Spleen (tissue), 11 donors: ENCODE data around the gene DCTN2. TPM values are rescaled to one million over a fixed set of nuclear protein-coding genes. Genes with fewer than 3 reads are reported as not detected.

Source experiments
- DNase-seq: peaks from one replicate; pipeline ENCODE4 v3.0.0-alpha.2; 2020
- H3K27ac ChIP-seq, 8 donors: fragments of 200-600 bp; sonication (generic) in 7 of 8; 1 replicate in 4 of 8; 2 replicates in 4 of 8; pipeline versions ENCODE4 v1.5.0 to v1.8.0; 2016 to 2021; ENCODE audit warnings: inconsistent platforms in 4 of 8, mild to moderate bottlenecking in 4 of 8, moderate library complexity in 1 of 8
- H3K27me3 ChIP-seq, 7 donors: fragments of 200-600 bp; sonication (generic) in 6 of 7; replicated peaks in 1 of 7; 1 replicate in 4 of 7; 2 replicates in 3 of 7; pipeline versions ENCODE4 v1.5.0 to v1.8.0; 2016 to 2021; ENCODE audit warnings: inconsistent platforms in 3 of 7, mild to moderate bottlenecking in 1 of 7
- H3K36me3 ChIP-seq, 6 donors: fragments of 200-600 bp; sonication (generic) in 5 of 6; 1 replicate in 4 of 6; 2 replicates in 2 of 6; pipeline versions ENCODE4 v1.5.0 to v1.8.0; 2016 to 2021; ENCODE audit warnings: inconsistent platforms in 2 of 6
- H3K4me1 ChIP-seq, 6 donors: fragments of 200-600 bp; sonication (generic) in 5 of 6; 1 replicate in 3 of 6; 2 replicates in 3 of 6; pipeline versions ENCODE4 v1.5.0 to v1.8.0; 2016 to 2021; ENCODE audit warnings: inconsistent platforms in 3 of 6
- H3K4me3 ChIP-seq, 8 donors: fragments of 200-600 bp; sonication (generic) in 7 of 8; 1 replicate in 4 of 8; 2 replicates in 4 of 8; pipeline versions ENCODE4 v1.5.0 to v1.8.0; 2016 to 2021; ENCODE audit warnings: inconsistent platforms in 4 of 8, mild to moderate bottlenecking in 4 of 8, moderate library complexity in 2 of 8
- H3K9me3 ChIP-seq, 8 donors: fragments of 200-600 bp; sonication (generic) in 7 of 8; 1 replicate in 4 of 8; 2 replicates in 4 of 8; pipeline versions ENCODE4 v1.5.0 to v1.8.0; 2016 to 2021; ENCODE audit warnings: inconsistent platforms in 4 of 8
- CTCF ChIP-seq, 11 experiments: fragments of 200-600 bp in 7 of 11; fragments of 450-650 bp in 4 of 11; sonication (generic) in 4 of 11; IDR thresholded peaks in 8 of 11; conservative IDR thresholded peaks in 3 of 11; 1 replicate in 7 of 11; 2 replicates in 4 of 11; pipeline versions ENCODE4 v1.4.0 to v1.8.0; 2016 to 2021; ENCODE audit warnings: antibody characterized with exemption in 11 of 11, inconsistent platforms in 4 of 11, mild to moderate bottlenecking in 1 of 11
- POLR2A ChIP-seq, 3 donors: fragments of 450-650 bp; IDR thresholded peaks; one replicate each; pipeline ENCODE4 v1.5.1; 2017; ENCODE audit warnings: antibody characterized with exemption in 3 of 3, mild to moderate bottlenecking in 1 of 3
- POLR2AphosphoS5 ChIP-seq, 3 donors: sonication (generic); formaldehyde crosslinking; IDR thresholded peaks; one replicate each; pipeline ENCODE4 v1.5.1; 2017; ENCODE audit warnings: antibody characterized with exemption in 3 of 3
- WGBS, 5 donors: extraction: QIAGEN DNeasy Blood & Tissue Kit in 3 of 5; methylation state at CpG; one replicate each; pipeline versions ENCODE4 v1.1.5 to v1.1.7; 2013 to 2018; 5-methylcytosine and 5-hydroxymethylcytosine counted together
- intact Hi-C: fragments of 100-400 bp; cut with DNase I; formaldehyde crosslinking; loops from one replicate; pipeline ENCODE4 v1.15.0; 2023; ENCODE audit warnings: low total_unique reads
- polyA plus RNA-seq, 3 donors: library from polyadenylated mRNA; stranded (reverse); fragments of 200-250 nt; gene quantifications; one replicate each; pipeline ENCODE4 v1.2.1, GENCODE V29; 2013
- total RNA-seq, 7 donors: library from RNA; depleted of rRNA in 3 of 7; stranded (reverse); fragments of >200 nt in 3 of 7; fragmentation: NEBNext Ultra II Directional in 4 of 7; extraction: Animal tissue kit (Norgen Biotek cat#: 25700) in 4 of 7; gene quantifications; one replicate each; pipeline versions ENCODE4 v1.1.0 to v1.2.1, GENCODE V29; 2016 to 2021
- donor health status: healthy with polysubstance abuse.
- donor health status: DM: no; HTN: no; CAD: no; lungs with moderate emphysema.
- donor health status: DM: no; HTN: no; CAD: no.
- donor health status: Bipolar disorder and iron deficiency.
- donor health status: healthy.
- donor health status: DM: no; HTN: no; CAD: no.
- donor health status: DM: yes; HTN: yes; CAD: no.

DCTN2 gene
- total and polyA plus RNA-seq, 10 donors, result 53.3 to 152 (median 88.8) TPM

GRCh38 chr12:57547288-57548012, 458 bp upstream of the DCTN2 start:
- WGBS, 5 donors, result 14 to 19% (median 16%) methylated on average over 9 of the region's 9 CpGs
- DNase-seq, result no peak
- H3K4me1 ChIP-seq, result peaks cover 27 to 57% (median 44%) of the 10 kb centered on the region in 6 donors
- H3K36me3 ChIP-seq, result peaks cover 0 to 6% (median 3%) of the 10 kb centered on the region in 6 donors
- peak overlapping the region in 7 of 8 donors; percentile 80 to 94 (median 90) for H3K27ac ChIP-seq
- H3K4me3 ChIP-seq, result peak overlapping the region; percentile 73 to 97 (median 90)
- intact Hi-C loops, result no loop called here
- peaks cover 0 to 31% (median 21%) of the 10 kb centered on the region in 7 donors for H3K27me3 ChIP-seq
- H3K9me3 ChIP-seq, result no peaks in the 10 kb centered on the region
- TF ChIP-seq POLR2A (IDR thresholded peaks at IDR 0.05) (no peak), CTCF (IDR thresholded peaks at IDR 0.05 in 8 of 11, conservative IDR thresholded peaks at IDR 0.05 in 3 of 11) (peak in 1 of 11 experiments; percentile 1)

GRCh38 chr12:57545809-57546437, 1.1 kb downstream of the DCTN2 start:
- no peak for TF ChIP-seq POLR2A (IDR thresholded peaks at IDR 0.05)
- TF ChIP-seq POLR2AphosphoS5 (IDR thresholded peaks at IDR 0.05), result no peak
- TF ChIP-seq CTCF (IDR thresholded peaks at IDR 0.05 in 8 of 11, conservative IDR thresholded peaks at IDR 0.05 in 3 of 11), result no peak
- peak overlapping the region in 6 of 8 donors; percentile 84 to 94 (median 90) for H3K27ac ChIP-seq

GRCh38 chr12:57543581-57543980, 3.4 kb downstream of the DCTN2 start:
- intact Hi-C loops, result no loop called here
- no peak for DNase-seq
- peaks cover 0 to 5% (median 0%) of the 10 kb centered on the region in 7 donors for H3K27me3 ChIP-seq

More at GRCh38 chr12:57545809-57546437, 1.1 kb downstream of the DCTN2 start:
- intact Hi-C loops, result no loop called here
- WGBS, 5 donors, result 67 to 77% (median 70%) methylated on average over 15 of the region's 15 CpGs
- peak overlapping the region; percentile 73 to 97 (median 90) for H3K4me3 ChIP-seq
- no peak for DNase-seq
- H3K9me3 ChIP-seq, result no peaks in the 10 kb centered on the region
- peaks cover 0 to 21% (median 10%) of the 10 kb centered on the region in 6 donors for H3K36me3 ChIP-seq
- peaks cover 0 to 28% (median 21%) of the 10 kb centered on the region in 7 donors for H3K27me3 ChIP-seq
- H3K4me1 ChIP-seq, result peaks cover 27 to 65% (median 44%) of the 10 kb centered on the region in 6 donors

More at GRCh38 chr12:57543581-57543980, 3.4 kb downstream of the DCTN2 start:
- H3K4me1 ChIP-seq, result peaks cover 21 to 50% (median 31%) of the 10 kb centered on the region in 6 donors
- no peak overlapping the region for H3K4me3 ChIP-seq
- peaks cover 0 to 44% (median 22%) of the 10 kb centered on the region in 6 donors for H3K36me3 ChIP-seq
- 17 to 45% (median 39%) methylated on average over 2 of the region's 2 CpGs; no CpG with 5 or more reads in 1 of the 5 donors for WGBS, 5 donors
- no peak for TF ChIP-seq POLR2A (IDR thresholded peaks at IDR 0.05)
- TF ChIP-seq CTCF (IDR thresholded peaks at IDR 0.05 in 8 of 11, conservative IDR thresholded peaks at IDR 0.05 in 3 of 11), result no peak
- TF ChIP-seq POLR2AphosphoS5 (IDR thresholded peaks at IDR 0.05), result no peak
- no peaks in the 10 kb centered on the region for H3K9me3 ChIP-seq
- no peak overlapping the region for H3K27ac ChIP-seq
